ENCODE measurements around the gene RYR1.
A peak's percentile ranks its signal among the peaks of the same experiment; 100 is the strongest.
"Not testable (repeated sequence)": the region's sequence is repeated elsewhere in the genome, so short reads cannot be mapped to it uniquely, and the experiment has no call there.

The RYR1 gene

GRCh38 chr19:38513762-38514167 lies 80.3 kb downstream of the RYR1 start:
- DNase-seq (ENCODE audit: low read depth, low spot score) = no peak

- peak; percentile 93 for DNase-seq (ENCODE audit: low read depth, low spot score)
These were observed 81.5 kb downstream of the RYR1 start for GRCh38 chr19:38514812-38515633.

- DNase-seq (ENCODE audit: low read depth, low spot score) = no peak
These were observed 82.4 kb downstream of the RYR1 start for GRCh38 chr19:38515896-38516295.

GRCh38 chr19:38516802-38517201 lies 83.3 kb downstream of the RYR1 start:
- DNase-seq (ENCODE audit: low read depth, low spot score) = no peak

GRCh38 chr19:38517321-38517720 lies 83.8 kb downstream of the RYR1 start:
- no peak for DNase-seq (ENCODE audit: low read depth, low spot score)

GRCh38 chr19:38517980-38518379 lies 84.5 kb downstream of the RYR1 start:
- DNase-seq (ENCODE audit: low read depth, low spot score) = not testable (repeated sequence)

- DNase-seq (ENCODE audit: low read depth, low spot score) = no peak
These were observed 85.7 kb downstream of the RYR1 start for GRCh38 chr19:38519168-38519567.

- DNase-seq (ENCODE audit: low read depth, low spot score) = no peak
These were observed 86.5 kb downstream of the RYR1 start for GRCh38 chr19:38519988-38520387.

GRCh38 chr19:38522915-38523314 lies 89.4 kb downstream of the RYR1 start:
- DNase-seq (ENCODE audit: low read depth, low spot score) = no peak

GRCh38 chr19:38523319-38523718 lies 89.8 kb downstream of the RYR1 start:
- DNase-seq (ENCODE audit: low read depth, low spot score) = no peak

GRCh38 chr19:38524369-38524768 lies 90.9 kb downstream of the RYR1 start:
- DNase-seq (ENCODE audit: low read depth, low spot score) = no peak

- DNase-seq (ENCODE audit: low read depth, low spot score) = no peak
These were observed 91.6 kb downstream of the RYR1 start for GRCh38 chr19:38524994-38525634.

GRCh38 chr19:38526430-38526829 lies 92.9 kb downstream of the RYR1 start:
- no peak for DNase-seq (ENCODE audit: low read depth, low spot score)

- DNase-seq (ENCODE audit: low read depth, low spot score) = peak; percentile 79
These were observed 94.1 kb downstream of the RYR1 start for GRCh38 chr19:38527466-38528136.

GRCh38 chr19:38528213-38528755 lies 94.8 kb downstream of the RYR1 start:
- DNase-seq (ENCODE audit: low read depth, low spot score) = no peak

GRCh38 chr19:38528931-38529330 lies 95.4 kb downstream of the RYR1 start:
- no peak for DNase-seq (ENCODE audit: low read depth, low spot score)

GRCh38 chr19:38531515-38531914 lies 98.0 kb downstream of the RYR1 start:
- no peak for DNase-seq (ENCODE audit: low read depth, low spot score)

- no peak for DNase-seq (ENCODE audit: low read depth, low spot score)
These were observed 99.4 kb downstream of the RYR1 start for GRCh38 chr19:38532939-38533338.

GRCh38 chr19:38534574-38534973 lies 101.1 kb downstream of the RYR1 start:
- no peak for DNase-seq (ENCODE audit: low read depth, low spot score)

- no peak for DNase-seq (ENCODE audit: low read depth, low spot score)
These were observed 101.7 kb downstream of the RYR1 start for GRCh38 chr19:38535212-38535611.

- DNase-seq (ENCODE audit: low read depth, low spot score) = no peak
These were observed 103.8 kb downstream of the RYR1 start for GRCh38 chr19:38537071-38537936.
